ENCODE results near the gene LILRB3. TPM values are rescaled to one million over a fixed set of nuclear protein-coding genes. Genes with fewer than 3 reads are reported as not detected.
"Not testable (repeated sequence)": the region's sequence is repeated elsewhere in the genome, so short reads cannot be mapped to it uniquely, and the experiment has no call there.

Gene LILRB3
- total RNA-seq, 2 experiments from 2014 or later: 0.62 to 2.0 TPM

GRCh38 chr19:54231077-54231931 lies 8.5 kb upstream of the LILRB3 start:
- Mint-ChIP-seq H3K27ac (no peak overlapping the region), H3K27me3 (peaks cover 31% of the 10 kb centered on the region), H3K36me3 (ENCODE audit: low read depth) (no peaks in the 10 kb centered on the region), H3K4me1 (peaks cover 3% of the 10 kb centered on the region), H3K4me3 (no peak overlapping the region), H3K9me3 (no peaks in the 10 kb centered on the region)
- DNase-seq: peak; percentile 86
- ChIA-PET CTCF (interaction anchor here (1.3 to 1.7 kb wide), 2 partner anchors 20 to 63 kb away, joined by 4 to 5 read pairs; no protein-coding TSS in a partner anchor), POLR2A (no interaction called here)

DNA sequence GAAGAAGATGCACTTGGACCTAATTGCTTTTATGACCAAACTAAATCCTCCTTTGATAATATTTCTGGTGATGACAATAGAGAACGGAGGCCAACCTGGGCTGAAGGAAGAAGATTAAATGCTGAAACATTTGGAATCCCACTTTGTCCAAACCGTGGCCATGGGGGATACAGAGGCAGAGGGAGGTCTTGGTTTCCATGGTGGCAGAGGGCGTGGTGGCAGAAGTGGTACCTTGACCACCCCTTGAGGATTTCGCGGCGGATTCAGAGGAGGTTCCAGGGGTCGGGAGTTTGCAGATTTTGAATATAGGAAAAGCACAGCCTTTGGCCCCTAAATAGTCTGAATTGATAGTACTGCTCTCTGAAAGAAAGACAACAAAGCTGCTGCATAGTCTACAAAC lies 7.2 kb upstream of the LILRB3 start:
- Mint-ChIP-seq H3K4me1 (peaks cover 3% of the 10 kb centered on the region), H3K4me3 (no peak overlapping the region), H3K9me3 (no peaks in the 10 kb centered on the region), H3K27me3 (peaks cover 30% of the 10 kb centered on the region), H3K27ac (no peak overlapping the region), H3K36me3 (ENCODE audit: low read depth) (no peaks in the 10 kb centered on the region)
- ChIA-PET CTCF (interaction anchor here (0.6 to 0.7 kb wide), 3 partner anchors 207 to 1403 kb away, joined by 3 to 4 read pairs (median 4); no protein-coding TSS in a partner anchor), POLR2A (interaction anchor here (0.7 kb wide), 1 partner anchor 728 kb away, joined by 5 read pairs; no protein-coding TSS in a partner anchor)
- no peak for DNase-seq

DNA sequence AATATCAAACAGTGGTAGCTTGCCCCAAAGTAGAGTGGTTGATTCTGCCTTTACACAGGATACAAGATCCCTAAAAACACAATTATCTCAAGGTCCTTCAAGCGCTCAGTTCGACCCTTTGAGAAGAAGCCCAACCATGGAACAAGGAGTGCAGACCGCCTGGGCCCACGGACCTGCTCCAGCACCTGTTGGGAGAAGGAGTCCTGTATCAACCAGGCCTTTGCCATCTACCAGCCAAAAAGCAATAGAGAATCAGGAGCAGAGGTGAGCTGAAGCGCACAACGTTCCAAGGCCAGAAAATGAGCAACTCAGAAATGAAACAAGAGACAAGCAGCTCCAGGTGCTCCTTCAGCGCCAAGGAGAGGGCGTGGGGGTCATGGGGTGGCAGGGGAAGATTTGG lies 6.3 kb upstream of the LILRB3 start:
- CTCF ChIA-PET: interaction anchor here (0.6 to 0.7 kb wide), 3 partner anchors 105 to 1049 kb away, joined by 3 to 4 read pairs (median 3); no protein-coding TSS in a partner anchor
- no peaks in the 10 kb centered on the region for H3K9me3 Mint-ChIP-seq
- POLR2A ChIA-PET: no interaction called here
- no peak overlapping the region for H3K27ac Mint-ChIP-seq
- H3K36me3 Mint-ChIP-seq (ENCODE audit: low read depth): no peaks in the 10 kb centered on the region
- DNase-seq: no peak
- peaks cover 21% of the 10 kb centered on the region for H3K27me3 Mint-ChIP-seq
- H3K4me1 Mint-ChIP-seq: peaks cover 3% of the 10 kb centered on the region
- no peak overlapping the region for H3K4me3 Mint-ChIP-seq

- H3K4me1 Mint-ChIP-seq: peaks cover 10% of the 10 kb centered on the region
- H3K27ac Mint-ChIP-seq; H3K27me3 Mint-ChIP-seq; H3K36me3 Mint-ChIP-seq (ENCODE audit: low read depth); POLR2A ChIA-PET; CTCF ChIA-PET; DNase-seq; H3K4me3 Mint-ChIP-seq; H3K9me3 Mint-ChIP-seq: not testable (repeated sequence)
These were observed 1.8 kb upstream of the LILRB3 start for GRCh38 chr19:54224619-54225018.

- DNase-seq; H3K27me3 Mint-ChIP-seq; H3K36me3 Mint-ChIP-seq (ENCODE audit: low read depth); H3K4me3 Mint-ChIP-seq; POLR2A ChIA-PET; H3K9me3 Mint-ChIP-seq: not testable (repeated sequence)
- peaks cover 10% of the 10 kb centered on the region for H3K4me1 Mint-ChIP-seq
- H3K27ac Mint-ChIP-seq: peak overlapping the region; percentile 65
- CTCF ChIA-PET: interaction anchor here (1.2 kb wide), 1 partner anchor 43 kb away, joined by 7 read pairs; no protein-coding TSS in a partner anchor
These were observed 1.1 kb upstream of the LILRB3 start for GRCh38 chr19:54223937-54224281.

- not testable (repeated sequence) for H3K27me3 Mint-ChIP-seq; H3K9me3 Mint-ChIP-seq; H3K4me3 Mint-ChIP-seq; DNase-seq; H3K36me3 Mint-ChIP-seq (ENCODE audit: low read depth)
- ChIA-PET POLR2A (interaction anchor here (0.7 kb wide), 1 partner anchor 45 kb away, joined by 3 read pairs; no protein-coding TSS in a partner anchor), CTCF (interaction anchor here (1.2 kb wide), 1 partner anchor 43 kb away, joined by 7 read pairs; no protein-coding TSS in a partner anchor)
- Mint-ChIP-seq H3K4me1 (peaks cover 10% of the 10 kb centered on the region), H3K27ac (peak overlapping the region; percentile 65)
These were observed 600 bp upstream of the LILRB3 start for GRCh38 chr19:54223277-54223936.

GRCh38 chr19:54221947-54222346 lies 860 bp downstream of the LILRB3 start:
- CTCF ChIA-PET; H3K9me3 Mint-ChIP-seq; H3K27me3 Mint-ChIP-seq; DNase-seq; H3K27ac Mint-ChIP-seq; H3K4me3 Mint-ChIP-seq; H3K36me3 Mint-ChIP-seq (ENCODE audit: low read depth); POLR2A ChIA-PET: not testable (repeated sequence)
- H3K4me1 Mint-ChIP-seq: peaks cover 10% of the 10 kb centered on the region

DNA sequence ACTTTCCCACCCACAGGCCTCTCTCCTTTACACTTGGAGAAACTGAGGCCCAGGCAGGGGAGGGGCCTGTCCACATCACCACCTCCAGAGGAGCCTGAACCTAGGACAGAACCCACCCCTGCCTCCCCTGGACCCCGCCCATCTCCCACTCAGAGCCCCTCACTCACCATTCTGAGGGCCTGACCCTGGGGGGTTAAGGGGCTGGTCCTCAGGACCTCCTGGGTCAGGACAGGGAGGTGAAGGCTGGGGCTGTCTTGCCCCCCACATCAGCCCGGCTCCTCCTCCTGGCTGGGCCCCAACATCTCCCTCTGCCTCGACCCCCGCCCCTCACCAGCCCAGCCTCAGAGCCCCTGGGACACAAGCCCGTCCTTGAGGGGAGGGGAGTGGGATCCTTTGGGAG lies 3.1 kb downstream of the LILRB3 start:
- H3K9me3 Mint-ChIP-seq; H3K27me3 Mint-ChIP-seq; H3K36me3 Mint-ChIP-seq (ENCODE audit: low read depth); DNase-seq; CTCF ChIA-PET; H3K27ac Mint-ChIP-seq; H3K4me3 Mint-ChIP-seq; POLR2A ChIA-PET: not testable (repeated sequence)
- peaks cover 10% of the 10 kb centered on the region for H3K4me1 Mint-ChIP-seq

DNA sequence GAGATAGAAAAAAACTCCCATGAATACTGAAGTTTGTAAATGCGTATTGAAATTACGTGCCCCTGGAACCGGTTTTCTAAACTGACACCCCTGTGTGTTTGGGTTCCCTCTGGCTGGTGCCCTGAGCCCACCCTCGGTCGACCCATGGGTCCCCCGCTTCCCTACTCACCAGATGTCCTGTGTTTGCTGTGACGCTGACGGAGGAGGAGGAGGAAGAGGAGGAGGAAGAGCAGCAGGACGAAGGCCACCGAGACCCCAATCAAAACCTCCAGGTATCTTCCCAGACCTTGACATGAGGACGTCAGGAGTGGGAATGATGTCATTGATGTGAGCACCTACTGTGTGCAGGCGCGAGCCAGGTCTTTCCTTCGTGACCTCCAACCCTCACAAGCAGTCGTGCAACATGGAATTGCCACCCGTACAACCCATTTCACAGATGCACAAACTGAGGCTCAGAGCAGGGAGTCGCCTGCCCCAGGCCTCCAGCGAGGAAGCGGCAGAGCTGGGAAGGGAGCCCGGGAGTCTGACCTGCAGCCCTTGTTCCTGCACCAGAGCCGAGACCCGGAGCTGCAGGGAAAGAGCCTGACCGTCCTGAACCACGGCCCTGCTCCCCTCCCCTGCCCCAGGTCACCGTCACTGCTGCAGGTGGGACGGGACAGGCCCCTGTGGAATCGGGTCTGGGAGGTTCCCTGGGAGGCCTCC lies 3.7 kb downstream of the LILRB3 start:
- CTCF ChIA-PET: no interaction called here
- POLR2A ChIA-PET: no interaction called here
- H3K4me3 Mint-ChIP-seq: no peak overlapping the region
- no peak for DNase-seq
- no peaks in the 10 kb centered on the region for H3K9me3 Mint-ChIP-seq
- no peaks in the 10 kb centered on the region for H3K36me3 Mint-ChIP-seq (ENCODE audit: low read depth)
- peaks cover 10% of the 10 kb centered on the region for H3K4me1 Mint-ChIP-seq
- H3K27me3 Mint-ChIP-seq: peaks cover 3% of the 10 kb centered on the region
- H3K27ac Mint-ChIP-seq: no peak overlapping the region

DNA sequence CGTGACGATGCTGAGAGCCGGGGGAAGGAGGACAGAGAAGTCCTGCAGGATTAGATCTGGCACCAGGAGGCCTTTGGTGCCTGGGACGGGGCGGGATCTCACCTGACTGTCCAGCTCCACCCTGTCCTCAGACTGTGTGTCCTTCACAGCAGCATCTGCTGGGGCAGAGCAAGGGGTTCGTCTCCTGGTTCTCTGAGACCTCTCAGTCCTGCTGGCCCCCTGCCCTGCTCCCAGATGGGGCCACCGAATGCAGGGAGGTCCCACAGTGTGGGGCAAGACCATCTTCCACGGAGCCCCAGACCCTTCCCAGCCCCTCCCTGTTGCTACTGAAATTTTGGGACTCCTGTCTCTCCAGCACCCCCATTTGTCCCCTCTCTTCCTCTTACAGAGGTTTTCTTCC lies 4.5 kb downstream of the LILRB3 start:
- Mint-ChIP-seq H3K36me3 (ENCODE audit: low read depth) (no peaks in the 10 kb centered on the region), H3K9me3 (no peaks in the 10 kb centered on the region), H3K27ac (no peak overlapping the region), H3K27me3 (no peaks in the 10 kb centered on the region), H3K4me1 (peaks cover 8% of the 10 kb centered on the region), H3K4me3 (no peak overlapping the region)
- ChIA-PET POLR2A (no interaction called here), CTCF (no interaction called here)
- DNase-seq: no peak

- H3K9me3 Mint-ChIP-seq; POLR2A ChIA-PET; H3K4me1 Mint-ChIP-seq; DNase-seq; H3K27me3 Mint-ChIP-seq; H3K4me3 Mint-ChIP-seq; CTCF ChIA-PET; H3K27ac Mint-ChIP-seq; H3K36me3 Mint-ChIP-seq (ENCODE audit: low read depth): not testable (repeated sequence)
These were observed 5.1 kb downstream of the LILRB3 start for GRCh38 chr19:54217517-54218247.

- Mint-ChIP-seq H3K36me3 (ENCODE audit: low read depth) (no peaks in the 10 kb centered on the region), H3K27me3 (no peaks in the 10 kb centered on the region), H3K4me1 (peaks cover 2% of the 10 kb centered on the region), H3K4me3 (no peak overlapping the region), H3K9me3 (no peaks in the 10 kb centered on the region), H3K27ac (no peak overlapping the region)
- ChIA-PET POLR2A (no interaction called here), CTCF (no interaction called here)
- DNase-seq: no peak
These were observed 5.9 kb downstream of the LILRB3 start for GRCh38 chr19:54216869-54217268.

Measured in activated CD4-positive, alpha-beta T cell treated with anti-CD3 and anti-CD28 coated beads, Interleukin-2, amount 10 ng/mL, durations not matched to agents 7 days and 5 days (primary cell).